HEK293 (cell line): ENCODE data around the gene ANAPC2.

ENCODE experiments used
- CTCF ChIA-PET: fragments of 350-600 bp; formaldehyde crosslinking; extraction: SDS; loops from one replicate; lab custom pipeline; 2021; ENCODE audit warnings: antibody characterized with exemption; lab: Yijun Ruan, JAX
- POLR2A ChIA-PET: fragments of 300-600 bp; formaldehyde crosslinking; extraction: SDS; loops from one replicate; lab custom pipeline; 2020; ENCODE audit warnings: antibody characterized with exemption, inconsistent platforms; lab: Yijun Ruan, JAX
- H3K27ac ChIP-seq: fragments of 200-500 bp; sonication (Bioruptor generic); 2 replicates; pipeline ENCODE4 v1.5.1; 2014; ENCODE audit warnings: low read depth, low read length, control low read depth, inconsistent platforms; ENCODE audit errors: extremely low read depth
- H3K36me3 ChIP-seq, 2 experiments: fragments of 200-500 bp in 1 of 2; sonication (Bioruptor generic) in 1 of 2; 1 replicate in 1 of 2; 2 replicates in 1 of 2; pipeline ENCODE4 v1.5.1; 2014 to 2017; ENCODE audit warnings: inconsistent platforms in 2 of 2, low read length in 2 of 2; ENCODE audit not compliant: control insufficient read depth in 2 of 2, insufficient read depth in 1 of 2
- H3K4me1 ChIP-seq: fragments of 200-500 bp; sonication (Bioruptor generic); 2 replicates; pipeline ENCODE4 v1.5.1; 2014; ENCODE audit warnings: mild to moderate bottlenecking, low read length, inconsistent platforms; ENCODE audit not compliant: control insufficient read depth, insufficient read depth
- H3K4me3 ChIP-seq: 2 replicates; pipeline ENCODE4 v1.5.1; 2011; ENCODE audit warnings: low read depth, mild to moderate bottlenecking, control low read depth, low read length, moderate library complexity
- H3K9me3 ChIP-seq: fragments of 200-500 bp; sonication (Bioruptor generic); 2 replicates; pipeline ENCODE4 v1.5.1; 2014; ENCODE audit warnings: low read depth, low read length, inconsistent platforms; ENCODE audit not compliant: control insufficient read depth, insufficient read depth
- BCL6B ChIP-seq: fragments of 450-650 bp; formaldehyde crosslinking; IDR thresholded peaks from 2 replicates; pipeline ENCODE4 v1.5.1; 2017; ENCODE audit warnings: missing biosample characterization, missing genetic modification characterization
- HOXA7 ChIP-seq: sonication (generic); formaldehyde crosslinking; IDR thresholded peaks from 2 replicates; pipeline ENCODE4 v1.8.1; 2022; ENCODE audit warnings: missing genetic modification reagents, borderline replicate concordance
- HOXC10 ChIP-seq: sonication (generic); formaldehyde crosslinking; IDR thresholded peaks from 2 replicates; pipeline ENCODE4 v1.8.1; 2023; ENCODE audit warnings: mild to moderate bottlenecking, missing genetic modification reagents
- HOXD13 ChIP-seq: sonication (generic); formaldehyde crosslinking; IDR thresholded peaks from 2 replicates; pipeline ENCODE4 v1.8.0; 2022; ENCODE audit warnings: missing genetic modification reagents, borderline replicate concordance
- MEIS1 ChIP-seq: sonication (generic); formaldehyde crosslinking; IDR thresholded peaks from 2 replicates; pipeline ENCODE4 v1.8.1; 2022; ENCODE audit warnings: missing genetic modification reagents, mild to moderate bottlenecking, borderline replicate concordance
- SCRT1 ChIP-seq: fragments of 450-650 bp; formaldehyde crosslinking; IDR thresholded peaks from 2 replicates; pipeline ENCODE4 v1.5.1; 2016; ENCODE audit warnings: missing biosample characterization, missing genetic modification characterization, borderline replicate concordance
- SP7 ChIP-seq: fragments of 450-650 bp; formaldehyde crosslinking; IDR thresholded peaks from 2 replicates; pipeline ENCODE4 v1.5.1; 2016; ENCODE audit warnings: missing biosample characterization, missing genetic modification characterization
- TCF7L2 ChIP-seq: IDR thresholded peaks from 2 replicates; pipeline ENCODE4 v1.6.1; 2011; ENCODE audit warnings: low read depth, mild to moderate bottlenecking, inconsistent platforms, low read length, moderate library complexity, borderline replicate concordance
- TRIM28 ChIP-seq: IDR thresholded peaks from 2 replicates; pipeline ENCODE4 v1.6.1; 2011; ENCODE audit warnings: low read length, control low read depth, borderline replicate concordance
- ZBTB7A ChIP-seq: fragments of 450-650 bp; formaldehyde crosslinking; IDR thresholded peaks from 2 replicates; pipeline ENCODE4 v1.5.1; 2016; ENCODE audit warnings: low read depth, missing biosample characterization, missing genetic modification characterization
- ZBTB8A ChIP-seq: fragments of 450-650 bp; formaldehyde crosslinking; IDR thresholded peaks from 2 replicates; pipeline ENCODE4 v1.5.1; 2016; ENCODE audit warnings: missing biosample characterization, missing genetic modification characterization
- ZIC2 ChIP-seq: fragments of 450-650 bp; formaldehyde crosslinking; IDR thresholded peaks from 2 replicates; pipeline ENCODE4 v1.5.1; 2016; ENCODE audit warnings: missing biosample characterization, missing genetic modification characterization
- ZNF112 ChIP-seq: fragments of 450-650 bp; formaldehyde crosslinking; IDR thresholded peaks from 2 replicates; pipeline ENCODE4 v1.5.0; 2017; ENCODE audit warnings: missing biosample characterization, missing genetic modification characterization
- ZNF146 ChIP-seq: fragments of 450-650 bp; formaldehyde crosslinking; IDR thresholded peaks from 2 replicates; pipeline ENCODE4 v1.5.1; 2016; ENCODE audit warnings: missing biosample characterization, missing genetic modification characterization
- ZNF169 ChIP-seq: fragments of 450-650 bp; formaldehyde crosslinking; IDR thresholded peaks from 2 replicates; pipeline ENCODE4 v1.5.1; 2016; ENCODE audit warnings: missing biosample characterization, missing genetic modification characterization
- ZNF221 ChIP-seq: fragments of 450-650 bp; formaldehyde crosslinking; IDR thresholded peaks from 2 replicates; pipeline ENCODE4 v1.5.1; 2017; ENCODE audit warnings: missing biosample characterization, missing genetic modification characterization, borderline replicate concordance
- ZNF248 ChIP-seq: fragments of 450-650 bp; formaldehyde crosslinking; IDR thresholded peaks from 2 replicates; pipeline ENCODE4 v1.5.1; 2017; ENCODE audit warnings: missing biosample characterization, missing genetic modification characterization
- ZNF449 ChIP-seq: fragments of 450-650 bp; formaldehyde crosslinking; IDR thresholded peaks from 2 replicates; pipeline ENCODE4 v1.5.1; 2017; ENCODE audit warnings: missing biosample characterization, mild to moderate bottlenecking, missing genetic modification characterization, moderate library complexity
- ZNF514 ChIP-seq: fragments of 450-650 bp; formaldehyde crosslinking; IDR thresholded peaks from 2 replicates; pipeline ENCODE4 v1.5.1; 2016; ENCODE audit warnings: missing biosample characterization, missing genetic modification characterization
- ZNF571 ChIP-seq: fragments of 450-650 bp; formaldehyde crosslinking; IDR thresholded peaks from 2 replicates; pipeline ENCODE4 v1.5.0; 2017; ENCODE audit warnings: missing biosample characterization, missing genetic modification characterization
- ZNF629 ChIP-seq: fragments of 450-650 bp; formaldehyde crosslinking; IDR thresholded peaks from 2 replicates; pipeline ENCODE4 v1.5.1; 2017; ENCODE audit warnings: missing biosample characterization, missing genetic modification characterization
- ZNF658 ChIP-seq: fragments of 450-650 bp; formaldehyde crosslinking; IDR thresholded peaks from 2 replicates; pipeline ENCODE4; 2016; ENCODE audit warnings: missing biosample characterization, missing genetic modification characterization
- ZNF692 ChIP-seq: fragments of 450-650 bp; formaldehyde crosslinking; IDR thresholded peaks from 2 replicates; pipeline ENCODE4 v1.5.1; 2016; ENCODE audit warnings: missing biosample characterization, missing genetic modification characterization
- ZNF777 ChIP-seq: fragments of 450-650 bp; formaldehyde crosslinking; IDR thresholded peaks from 2 replicates; pipeline ENCODE4 v1.5.1; 2017; ENCODE audit warnings: missing biosample characterization, missing genetic modification characterization, borderline replicate concordance
- ZNF792 ChIP-seq: fragments of 450-650 bp; formaldehyde crosslinking; IDR thresholded peaks from 2 replicates; pipeline ENCODE4 v1.5.1; 2016; ENCODE audit warnings: missing biosample characterization, missing genetic modification characterization
- ZNF830 ChIP-seq: fragments of 450-650 bp; IDR thresholded peaks from 2 replicates; pipeline ENCODE4 v1.5.0; 2018; ENCODE audit warnings: missing biosample characterization, missing genetic modification characterization, low read depth, mild to moderate bottlenecking, moderate library complexity
- ZSCAN5A ChIP-seq: fragments of 450-650 bp; formaldehyde crosslinking; IDR thresholded peaks from 2 replicates; pipeline ENCODE4 v1.5.1; 2016; ENCODE audit warnings: missing biosample characterization, missing genetic modification characterization
- TF ChIP-seq, protein P1 (sequence below): fragments of 450-650 bp; formaldehyde crosslinking; IDR thresholded peaks from 2 replicates; pipeline ENCODE4 v1.5.1; 2016; ENCODE audit warnings: missing biosample characterization, missing genetic modification characterization

The ANAPC2 gene

DNA sequence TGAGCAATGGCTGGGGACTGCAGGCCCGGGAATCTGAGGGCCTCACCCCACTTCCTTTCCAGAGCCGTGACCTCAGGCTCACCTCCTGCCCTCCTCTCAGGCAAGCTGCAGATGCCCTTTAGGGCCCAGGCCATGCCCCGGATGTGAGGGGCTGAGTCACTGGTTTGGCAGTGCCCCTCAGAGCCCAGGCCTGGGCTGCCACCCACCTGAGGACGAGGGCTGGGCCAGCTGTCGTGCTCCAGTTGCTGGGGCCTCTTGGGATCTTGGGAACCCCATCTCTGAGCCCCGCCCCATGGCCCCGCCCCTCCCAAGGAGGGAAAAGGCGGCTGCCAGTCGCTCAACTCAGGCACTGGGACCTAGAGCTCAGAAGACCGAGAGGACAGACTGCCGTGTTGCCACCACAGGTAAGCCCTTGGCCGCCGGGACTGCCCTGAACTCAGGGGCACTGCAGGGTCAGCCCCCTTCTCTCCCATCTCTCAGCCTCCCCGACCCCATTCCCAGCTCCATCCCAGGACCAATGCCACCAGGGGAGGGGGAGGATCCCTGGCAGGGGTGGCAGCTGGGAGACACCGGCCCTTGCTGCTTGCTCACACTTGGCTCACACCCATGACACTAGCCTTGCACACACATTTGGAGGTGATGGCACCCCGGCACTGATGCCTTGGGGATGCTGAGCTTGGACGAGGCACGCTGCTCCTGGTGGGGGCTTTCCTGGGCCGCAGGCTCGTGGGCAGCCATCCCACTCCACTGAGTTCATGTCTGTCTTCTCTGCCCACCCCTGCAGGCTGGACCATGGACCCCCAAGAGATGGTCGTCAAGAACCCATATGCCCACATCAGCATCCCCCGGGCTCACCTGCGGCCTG lies 36.7 kb upstream of the ANAPC2 start, which contains the start of gene CYSRT1 (continued):
- TF ChIP-seq SCRT1 (tag by site-specific recombination) = no peak
- no peak for TF ChIP-seq ZNF792
- no peak for TF ChIP-seq ZNF221 (tag by site-specific recombination)
- TF ChIP-seq ZNF830 (tag by site-specific recombination) = no peak
- TF ChIP-seq, all 188 proteins: peak for 4

DNA sequence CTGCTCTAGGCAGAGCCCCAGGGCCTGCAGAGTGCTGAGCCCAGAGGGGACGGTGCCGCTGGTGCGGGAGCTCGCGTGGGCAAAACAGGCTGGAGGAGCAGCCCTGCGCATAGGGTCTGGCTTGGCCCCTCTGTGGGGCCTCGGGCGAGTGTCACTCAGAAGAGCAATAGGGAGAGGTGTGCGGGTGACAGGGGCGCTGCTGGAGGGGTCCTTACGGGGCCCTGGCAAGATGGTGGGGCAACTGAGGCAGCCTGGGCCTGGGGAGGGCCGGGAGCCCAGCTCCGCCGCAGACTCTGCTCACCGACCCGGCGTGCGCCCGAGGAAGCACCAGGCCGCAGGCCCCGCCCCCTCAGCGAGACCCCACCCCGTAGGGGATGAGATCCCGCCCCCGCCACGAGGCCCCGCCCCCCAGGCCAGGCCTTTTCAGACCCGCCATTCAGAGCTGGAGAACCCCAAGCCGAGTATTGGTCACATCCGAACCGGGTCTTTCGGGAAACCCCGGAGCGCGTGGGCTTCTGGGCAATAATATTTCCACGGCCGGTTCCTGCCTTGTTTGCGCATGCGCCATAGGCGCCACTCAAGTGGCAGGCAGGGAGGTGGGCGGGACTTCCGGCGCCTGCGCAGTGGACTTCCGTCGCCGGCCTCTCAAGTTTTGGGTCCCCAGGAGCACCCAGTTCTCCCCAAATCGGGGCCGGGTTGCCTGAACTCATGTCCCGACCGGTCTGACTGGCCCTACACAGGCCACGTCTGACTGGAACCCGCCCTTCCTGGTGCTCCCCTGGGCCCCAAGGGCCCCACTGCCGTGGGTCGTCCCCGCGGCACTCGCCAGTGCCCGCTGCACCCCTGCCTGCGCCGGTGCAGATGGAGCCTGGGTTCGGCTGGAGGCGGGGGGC lies 35.0 kb upstream of the ANAPC2 start:
- Histone ChIP-seq H3K4me1 (peaks cover 4% of the 10 kb centered on the region), H3K27ac (peak overlapping the region; percentile 83), H3K9me3 (no peaks in the 10 kb centered on the region), H3K36me3 (peaks cover 0 to 14% of the 10 kb centered on the region in 2 experiments; a peak in 1 of 3 replicates), H3K4me3 (peak overlapping the region; percentile 89)
- POLR2A ChIA-PET = interaction anchor here (0.6 to 17.2 kb wide), 33 partner anchors 15 to 1114 kb away, joined by 3 to 304 read pairs (median 4); partner anchors contain the start of genes AJM1, ANAPC2, MAN1B1 and NDOR1
- CTCF ChIA-PET = interaction anchor here (0.6 to 6.7 kb wide), 11 partner anchors 10 to 177 kb away, joined by 3 to 54 read pairs (median 4); partner anchors contain the start of genes ANAPC2, MAN1B1, NDOR1 and NPDC1
- TF ChIP-seq HOXA7 (no peak), ZNF112 (no peak), ZBTB7A (tag by site-specific recombination) (peak; percentile 46; the same call in 1 of the 2 replicates), ZNF169 (no peak), ZNF692 (tag by site-specific recombination) (peak; percentile 57; the same call in 1 of the 2 replicates), ZNF248 (tag by site-specific recombination) (no peak), ZNF449 (tag by site-specific recombination) (no peak), MEIS1 (CRISPR knock-in tag) (0 out of 2 replicates have a peak, but pooled peaks have one; percentile 30), HOXD13 (CRISPR knock-in tag) (no peak), ZNF146 (tag by site-specific recombination) (no peak), ZNF514 (tag by site-specific recombination) (no peak), ZNF777 (tag by site-specific recombination) (no peak), ZBTB8A (tag by site-specific recombination) (peak; percentile 40), ZNF629 (tag by site-specific recombination) (0 out of 2 replicates have a peak, but pooled peaks have one; percentile 37), ZIC2 (no peak), TCF7L2 (no peak), SP7 (tag by site-specific recombination) (peak; percentile 25; the same call in 1 of the 2 replicates), ZSCAN5A (tag by site-specific recombination) (no peak), ZNF571 (no peak), HOXC10 (no peak), BCL6B (tag by site-specific recombination) (no peak), TRIM28 (no peak), ZNF658 (tag by site-specific recombination) (no peak)
- TF ChIP-seq, protein P1, sequence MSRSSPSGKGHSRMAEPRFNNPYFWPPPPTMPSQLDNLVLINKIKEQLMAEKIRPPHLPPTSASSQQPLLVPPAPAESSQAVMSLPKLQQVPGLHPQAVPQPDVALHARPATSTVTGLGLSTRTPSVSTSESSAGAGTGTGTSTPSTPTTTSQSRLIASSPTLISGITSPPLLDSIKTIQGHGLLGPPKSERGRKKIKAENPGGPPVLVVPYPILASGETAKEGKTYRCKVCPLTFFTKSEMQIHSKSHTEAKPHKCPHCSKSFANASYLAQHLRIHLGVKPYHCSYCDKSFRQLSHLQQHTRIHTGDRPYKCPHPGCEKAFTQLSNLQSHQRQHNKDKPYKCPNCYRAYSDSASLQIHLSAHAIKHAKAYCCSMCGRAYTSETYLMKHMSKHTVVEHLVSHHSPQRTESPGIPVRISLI (tag by site-specific recombination) = no peak
